IMR-90 (cell line): ENCODE results near the gene MS4A18. TPM values are rescaled to one million over a fixed set of nuclear protein-coding genes. Genes with fewer than 3 reads are reported as not detected.
"Not testable (repeated sequence)": the region's sequence is repeated elsewhere in the genome, so short reads cannot be mapped to it uniquely, and the experiment has no call there.

ENCODE experiments used
- ATAC-seq: fragments of 200-7000 bp; cut with Tn5 transposase; 2 replicates; pipeline ENCODE4 v1.9.1; 2020; ENCODE audit warnings: low read depth, mild to moderate bottlenecking, moderate library complexity
- BruUV-seq: library from RNA; stranded (reverse); fragments of 400-500 nt; replicated peaks from 2 replicates; lab custom pipeline; 2021; lab: Mats Ljungman, UMichigan
- CTCF ChIA-PET: fragments of 300-600 bp; formaldehyde crosslinking; extraction: SDS; loops from one replicate; lab custom pipeline; 2021; ENCODE audit warnings: antibody characterized with exemption; lab: Yijun Ruan, JAX
- POLR2A ChIA-PET: fragments of 300-600 bp; sonication (Branson Sonifier 250); formaldehyde crosslinking; loops from one replicate; lab custom pipeline; 2022; ENCODE audit warnings: antibody characterized with exemption; ENCODE audit not compliant: unreplicated experiment; lab: Charles Lee
- DNase-seq: peaks from one replicate; pipeline ENCODE4 v3.0.0; 2013
- H2AFZ ChIP-seq: replicated peaks from 2 replicates; pipeline ENCODE3; 2013; ENCODE audit warnings: low read length, mild to moderate bottlenecking; ENCODE audit not compliant: poor library complexity
- H2AK5ac ChIP-seq: 2 replicates; pipeline ENCODE4 v1.6.1; 2013; ENCODE audit warnings: low read depth, low read length, inconsistent platforms
- H2AK9ac ChIP-seq: replicated peaks from 2 replicates; pipeline ENCODE3; 2013; ENCODE audit warnings: mild to moderate bottlenecking, low read depth, low read length, moderate library complexity; ENCODE audit not compliant: poor library complexity
- H2BK120ac ChIP-seq: 2 replicates; pipeline ENCODE4 v1.6.1; 2013; ENCODE audit warnings: low read depth, low read length, inconsistent platforms
- H2BK15ac ChIP-seq: 3 replicates; pipeline ENCODE4 v1.6.1; 2013; ENCODE audit warnings: low read depth, low read length, inconsistent platforms
- H2BK20ac ChIP-seq: 2 replicates; pipeline ENCODE4 v1.6.1; 2013; ENCODE audit warnings: low read depth, mild to moderate bottlenecking, inconsistent platforms, low read length, moderate library complexity
- H2BK5ac ChIP-seq: 2 replicates; pipeline ENCODE4 v1.6.1; 2013; ENCODE audit warnings: mild to moderate bottlenecking, low read depth, low read length, inconsistent platforms; ENCODE audit not compliant: poor library complexity, severe bottlenecking
- H3K14ac ChIP-seq: replicated peaks from 2 replicates; pipeline ENCODE4 v1.6.1; 2013; ENCODE audit warnings: low read depth, low read length, inconsistent platforms
- H3K18ac ChIP-seq: 2 replicates; pipeline ENCODE4 v1.6.1; 2013; ENCODE audit warnings: low read depth, low read length, control low read depth
- H3K23ac ChIP-seq: 2 replicates; pipeline ENCODE4 v1.6.1; 2013; ENCODE audit warnings: low read depth, low read length, inconsistent platforms
- H3K27ac ChIP-seq: 2 replicates; pipeline ENCODE4 v1.5.1; 2013; ENCODE audit warnings: mild to moderate bottlenecking, control low read depth, low read length; ENCODE audit not compliant: insufficient read depth
- H3K27me3 ChIP-seq: 2 replicates; pipeline ENCODE4 v1.6.1; 2013; ENCODE audit warnings: low read length; ENCODE audit not compliant: control insufficient read depth, insufficient read depth
- H3K36me3 ChIP-seq: 2 replicates; pipeline ENCODE4 v1.6.1; 2013; ENCODE audit warnings: low read length, mixed read lengths; ENCODE audit not compliant: control insufficient read depth, insufficient read depth
- H3K4ac ChIP-seq: 2 replicates; pipeline ENCODE4 v1.6.1; 2013; ENCODE audit warnings: low read depth, low read length, inconsistent platforms
- H3K4me1 ChIP-seq: 2 replicates; pipeline ENCODE4 v1.6.1; 2013; ENCODE audit warnings: low read length, mixed read lengths; ENCODE audit not compliant: control insufficient read depth, insufficient read depth
- H3K4me2 ChIP-seq: 2 replicates; pipeline ENCODE4 v1.6.1; 2013; ENCODE audit warnings: low read depth, mild to moderate bottlenecking, control low read depth, low read length, moderate library complexity
- H3K4me3 ChIP-seq: 2 replicates; pipeline ENCODE4 v1.5.1; 2013; ENCODE audit warnings: low read depth, mild to moderate bottlenecking, control low read depth, low read length, moderate library complexity; ENCODE audit not compliant: insufficient read depth
- H3K56ac ChIP-seq: 2 replicates; pipeline ENCODE4 v1.6.1; 2013; ENCODE audit warnings: low read length, inconsistent platforms; ENCODE audit not compliant: insufficient read depth; ENCODE audit errors: extremely low read depth
- H3K79me1 ChIP-seq, 2 experiments: 2 replicates each; pipeline ENCODE4 v1.6.1; 2013; ENCODE audit warnings: low read length in 2 of 2, inconsistent platforms in 1 of 2, low read depth in 1 of 2
- H3K9ac ChIP-seq: 2 replicates; pipeline ENCODE4 v1.6.1; 2013; ENCODE audit warnings: low read depth, low read length, control low read depth
- H3K9me1 ChIP-seq: 2 replicates; pipeline ENCODE4 v1.6.1; 2013; ENCODE audit warnings: low read length, inconsistent platforms; ENCODE audit not compliant: insufficient read depth
- H3K9me3 ChIP-seq: 2 replicates; pipeline ENCODE4 v1.6.1; 2013; ENCODE audit warnings: low read length; ENCODE audit not compliant: control insufficient read depth, insufficient read depth
- H4K20me1 ChIP-seq: 2 replicates; pipeline ENCODE4 v1.6.1; 2013; ENCODE audit warnings: low read length, inconsistent platforms; ENCODE audit not compliant: insufficient read depth
- H4K5ac ChIP-seq: 2 replicates; pipeline ENCODE4 v1.6.1; 2013; ENCODE audit warnings: mild to moderate bottlenecking, low read depth, low read length, control low read depth
- H4K8ac ChIP-seq, 2 experiments: 2 replicates each; pipeline ENCODE4 v1.6.1; 2013; ENCODE audit warnings: low read depth in 2 of 2, low read length in 2 of 2, control low read depth in 1 of 2, inconsistent platforms in 1 of 2
- H4K91ac ChIP-seq: 2 replicates; pipeline ENCODE4 v1.6.1; 2013; ENCODE audit warnings: low read depth, low read length, inconsistent platforms; ENCODE audit not compliant: insufficient read depth
- WGBS, 2 experiments: methylation state at CpG; one replicate each; pipeline versions ENCODE4 v1.1.5 to v1.1.7; 2013; ENCODE audit warnings: missing lambda C conversion rate in 2 of 2; ENCODE audit not compliant: insufficient read length in 1 of 2; ENCODE audit errors: extremely low coverage in 2 of 2; 5-methylcytosine and 5-hydroxymethylcytosine counted together
- dilution Hi-C: fragments of 300-500 bp; cut with HindIII; formaldehyde crosslinking; loops from one replicate; pipeline ENCODE4 v1.14.3; 2018; ENCODE audit warnings: low sequenced_read_pairs; ENCODE audit not compliant: unreplicated experiment
- in situ Hi-C: fragments of 300-500 bp; cut with MboI; formaldehyde crosslinking; loops from 3 replicates; pipeline ENCODE4 v1.14.3; 2019; ENCODE audit warnings: low sequenced_read_pairs, inconsistent platforms, mixed read lengths
- intact Hi-C: fragments of 100-400 bp; cut with micrococcal nuclease; formaldehyde crosslinking; loops from 2 replicates; pipeline ENCODE4 v1.10.0; 2022
- polyA plus RNA-seq, 3 experiments: library from polyadenylated mRNA; depleted of rRNA; stranded (reverse); fragments of >200 nt; gene quantifications; 2 replicates each; pipeline ENCODE4 v1.2.3, GENCODE V29; 2012; ENCODE audit warnings: low replicate concordance in 1 of 3
- total RNA-seq: library from RNA; depleted of rRNA; stranded (reverse); fragments of >200 nt; gene quantifications from 2 replicates; pipeline ENCODE4 v1.2.3, GENCODE V29; 2012

The MS4A18 gene
- total and polyA plus RNA-seq, 2 of the 4 experiments (the other 2 are of a cell fraction), result not detected

DNA sequence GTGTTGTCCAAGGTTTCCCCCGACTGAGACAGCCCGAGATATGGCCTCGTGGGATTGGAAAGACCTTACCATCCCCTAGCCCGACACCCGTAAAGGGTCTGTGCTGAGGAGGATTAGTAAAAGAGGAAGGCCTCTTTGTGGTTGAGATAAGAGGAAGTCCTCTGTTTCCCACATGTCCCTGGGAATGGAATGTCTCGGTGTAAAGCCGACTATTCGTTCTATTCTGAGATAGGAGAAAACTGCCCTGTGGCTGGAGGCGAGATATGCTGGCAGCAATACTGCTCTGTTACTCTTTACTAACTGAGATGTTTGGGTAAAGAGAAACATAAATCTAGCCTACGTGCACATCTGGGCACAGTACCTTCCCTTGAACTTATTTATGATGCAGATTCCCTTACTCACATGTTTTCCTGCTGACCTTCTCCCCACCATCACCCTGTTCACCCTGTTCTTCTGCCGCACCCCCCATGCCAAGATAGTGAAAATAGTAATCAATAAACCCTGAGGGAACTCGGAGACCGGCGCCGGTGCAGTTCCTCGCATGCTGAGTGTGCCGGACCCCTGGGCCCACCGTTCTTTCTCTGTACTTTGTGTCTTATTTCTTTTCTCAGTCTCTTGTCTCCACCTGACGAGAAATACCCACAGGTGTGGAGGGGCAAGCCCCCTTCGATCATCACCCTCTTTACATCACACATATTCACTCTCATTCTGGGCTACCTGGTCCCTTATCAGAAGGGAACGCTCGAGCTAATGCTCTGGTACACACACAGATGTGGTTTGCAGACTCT lies 35.1 kb downstream of the MS4A18 start:
- POLR2A ChIA-PET, H2BK20ac ChIP-seq, H2BK15ac ChIP-seq, H3K9me1 ChIP-seq, H3K4me3 ChIP-seq, H2BK5ac ChIP-seq, H3K9me3 ChIP-seq, BruUV-seq, H3K14ac ChIP-seq, dilution Hi-C loops, H3K27ac ChIP-seq, CTCF ChIA-PET, H2AK5ac ChIP-seq, H3K9ac ChIP-seq, H4K20me1 ChIP-seq, in situ Hi-C loops, ATAC-seq, intact Hi-C loops, H4K5ac ChIP-seq, H3K36me3 ChIP-seq, H2AFZ ChIP-seq, H3K4me1 ChIP-seq, H2AK9ac ChIP-seq, H4K8ac ChIP-seq, H3K27me3 ChIP-seq, H3K4me2 ChIP-seq, H4K91ac ChIP-seq, H3K56ac ChIP-seq, DNase-seq, H2BK120ac ChIP-seq, H3K79me1 ChIP-seq, H3K23ac ChIP-seq, H3K18ac ChIP-seq, H3K4ac ChIP-seq: not testable (repeated sequence)
- WGBS, 2 experiments, result 41% methylated on average over 3 of the region's 22 CpGs; no CpG with 5 or more reads in 1 of the 2 experiments
